ENCODE results near the gene IRS1.

IRS1 gene

DNA sequence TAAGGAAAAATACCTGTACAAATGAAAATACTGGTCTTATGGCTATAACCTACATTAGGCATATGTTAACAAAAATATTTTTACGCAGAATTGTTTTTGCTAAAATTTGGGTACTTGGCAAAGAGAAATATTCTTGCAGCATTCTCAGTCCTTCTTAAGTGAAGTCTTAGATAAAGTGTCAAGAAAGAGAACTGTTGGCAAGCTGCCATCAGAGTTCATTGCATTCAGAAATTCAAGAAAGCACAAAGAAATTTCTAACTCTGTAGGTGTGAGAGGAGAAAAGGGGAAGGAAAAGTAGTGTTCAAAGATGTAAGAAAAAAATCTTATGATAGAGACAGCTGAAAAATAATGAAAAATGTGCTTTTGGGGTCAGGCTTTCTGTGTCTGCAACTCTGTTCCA, 86.7 kb downstream of the IRS1 start:
- no peak overlapping the region for H3K4me3 ChIP-seq (ENCODE audit: low read depth, low read length)
- no peak for TF ChIP-seq CTCF (IDR thresholded peaks at IDR 0.05; ENCODE audit: borderline replicate concordance, insufficient read depth, low read depth, low read length)

DNA sequence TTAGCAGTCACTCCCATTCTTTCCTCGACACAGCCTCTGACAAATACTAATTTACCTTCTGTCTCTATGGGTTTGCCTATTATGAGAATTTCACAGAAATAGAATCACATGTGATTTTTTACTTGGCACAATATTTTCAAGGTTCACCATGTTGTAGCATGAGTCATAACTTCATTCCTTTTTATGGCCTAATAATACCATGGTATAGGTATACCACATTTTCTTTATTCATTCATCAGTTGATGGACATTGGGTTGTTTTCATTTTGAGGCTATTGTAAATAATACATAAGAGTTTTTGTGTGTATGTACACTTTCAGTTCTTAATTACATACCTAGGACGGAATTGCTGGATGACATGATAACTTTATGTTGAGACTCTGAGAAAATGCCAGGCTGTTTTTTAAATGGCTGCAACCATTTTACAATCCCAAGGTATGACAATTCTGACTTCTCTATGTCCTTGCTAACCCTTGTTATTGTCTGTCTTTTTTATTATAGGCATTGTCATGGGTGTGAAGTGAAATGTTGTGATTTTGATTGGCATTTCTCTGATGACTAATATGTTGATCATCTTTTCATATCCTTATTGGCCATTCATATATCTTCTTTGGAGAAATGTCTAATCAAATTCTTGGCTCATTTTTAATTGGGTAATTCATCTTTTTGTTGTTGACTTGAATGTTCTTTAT, 87.9 kb downstream of the IRS1 start:
- no peak overlapping the region for H3K4me3 ChIP-seq (ENCODE audit: low read depth, low read length)
- TF ChIP-seq CTCF (IDR thresholded peaks at IDR 0.05; ENCODE audit: borderline replicate concordance, insufficient read depth, low read depth, low read length) = no peak

GRCh38 chr2:226707499-226707898, 92.1 kb downstream of the IRS1 start:
- TF ChIP-seq CTCF (IDR thresholded peaks at IDR 0.05; ENCODE audit: borderline replicate concordance, insufficient read depth, low read depth, low read length) = no peak
- no peak overlapping the region for H3K4me3 ChIP-seq (ENCODE audit: low read depth, low read length)

DNA sequence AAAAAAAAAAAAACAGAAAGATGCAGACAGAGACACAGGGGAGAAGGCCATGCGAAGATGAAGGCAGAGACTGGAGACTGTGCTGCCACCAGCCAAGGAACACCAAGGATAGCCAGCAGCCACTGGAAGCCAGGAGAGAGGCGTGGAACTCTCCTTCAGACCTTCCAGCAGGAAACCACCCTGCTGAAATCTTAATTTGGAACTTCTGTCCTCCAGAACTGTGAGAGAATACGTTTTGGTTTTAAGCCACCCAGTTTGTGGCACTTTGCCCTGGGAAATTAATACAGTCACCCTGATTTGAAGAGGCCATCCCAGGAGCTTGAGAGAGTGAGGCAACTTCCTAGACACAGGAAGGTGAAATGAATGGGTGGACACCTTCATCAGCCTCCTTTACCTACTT, 93.7 kb downstream of the IRS1 start:
- no peak overlapping the region for H3K4me3 ChIP-seq (ENCODE audit: low read depth, low read length)
- TF ChIP-seq CTCF (IDR thresholded peaks at IDR 0.05; ENCODE audit: borderline replicate concordance, insufficient read depth, low read depth, low read length) = no peak

- H3K4me3 ChIP-seq (ENCODE audit: low read depth, low read length) = no peak overlapping the region
- TF ChIP-seq CTCF (IDR thresholded peaks at IDR 0.05; ENCODE audit: borderline replicate concordance, insufficient read depth, low read depth, low read length) = no peak
Measured at GRCh38 chr2:226705133-226705886, 94.3 kb downstream of the IRS1 start.

- no peak overlapping the region for H3K4me3 ChIP-seq (ENCODE audit: low read depth, low read length)
Measured at GRCh38 chr2:226703514-226703913, 96.1 kb downstream of the IRS1 start.

More at GRCh38 chr2:226703514-226703913, 96.1 kb downstream of the IRS1 start:
- TF ChIP-seq CTCF (IDR thresholded peaks at IDR 0.05; ENCODE audit: borderline replicate concordance, insufficient read depth, low read depth, low read length) = no peak
